Stimulated activated CD8-positive, alpha-beta memory T cell treated with anti-CD3 and anti-CD28 coated beads, Interleukin-4, amount 100 ng/mL, for 4 hours (primary cell): ENCODE data around the gene MAP3K12.
"Not testable (repeated sequence)": the region's sequence is repeated elsewhere in the genome, so short reads cannot be mapped to it uniquely, and the experiment has no call there.

ENCODE experiments used
- DNase-seq, 2 donors: peaks; one replicate each; pipeline ENCODE4 v3.0.0-alpha.2; 2020; ENCODE audit warnings: low read depth in 2 of 2, low spot score in 1 of 2

Gene MAP3K12

GRCh38 chr12:53499266-53500141 lies at the start of gene MAP3K12:
MAP3K12 (minus strand) TSS chr12:53499458; CDS start chr12:53487391, 12,067 bp downstream.
- peak in 1 of 2 donors; percentile 21 for DNase-seq

- DNase-seq = not testable (repeated sequence)
These were observed 49.1 kb upstream of the MAP3K12 start for GRCh38 chr12:53548354-53548753.

- DNase-seq = no peak
These were observed 44.3 kb upstream of the MAP3K12 start for GRCh38 chr12:53543539-53543938.

- DNase-seq = no peak
These were observed 40.3 kb upstream of the MAP3K12 start for GRCh38 chr12:53539526-53539925.

GRCh38 chr12:53538209-53538689 lies 39.0 kb upstream of the MAP3K12 start:
- DNase-seq = no peak

- DNase-seq = no peak
These were observed 37.7 kb upstream of the MAP3K12 start for GRCh38 chr12:53536962-53537361.

GRCh38 chr12:53533471-53533870 lies 34.2 kb upstream of the MAP3K12 start:
- no peak for DNase-seq

- no peak for DNase-seq
These were observed 33.5 kb upstream of the MAP3K12 start for GRCh38 chr12:53532524-53533445.

GRCh38 chr12:53532021-53532420 lies 32.8 kb upstream of the MAP3K12 start:
- no peak for DNase-seq

- no peak for DNase-seq
These were observed 31.7 kb upstream of the MAP3K12 start for GRCh38 chr12:53530920-53531319.

- no peak for DNase-seq
These were observed 30.8 kb upstream of the MAP3K12 start for GRCh38 chr12:53530061-53530460.

- DNase-seq = no peak
These were observed 25.2 kb upstream of the MAP3K12 start for GRCh38 chr12:53524476-53524875.

- DNase-seq = no peak
These were observed 23.9 kb upstream of the MAP3K12 start for GRCh38 chr12:53523131-53523530.

- DNase-seq = no peak
These were observed 19.1 kb upstream of the MAP3K12 start for GRCh38 chr12:53518381-53518780.

GRCh38 chr12:53516758-53517455 lies 17.6 kb upstream of the MAP3K12 start:
- DNase-seq = no peak

GRCh38 chr12:53515291-53515680 lies 16.0 kb upstream of the MAP3K12 start:
- DNase-seq = no peak

- DNase-seq = no peak
These were observed 15.5 kb upstream of the MAP3K12 start for GRCh38 chr12:53514628-53515290.

- no peak for DNase-seq
These were observed 14.6 kb upstream of the MAP3K12 start for GRCh38 chr12:53513712-53514410.

GRCh38 chr12:53510181-53510812 lies 11.0 kb upstream of the MAP3K12 start:
- no peak for DNase-seq
